Measurements from ENCODE around the gene CLUH. TPM values are rescaled to one million over a fixed set of nuclear protein-coding genes. Genes with fewer than 3 reads are reported as not detected.

Gene CLUH
- total RNA-seq, 1 experiment from 2014 or later, result 80.4 TPM

DNA sequence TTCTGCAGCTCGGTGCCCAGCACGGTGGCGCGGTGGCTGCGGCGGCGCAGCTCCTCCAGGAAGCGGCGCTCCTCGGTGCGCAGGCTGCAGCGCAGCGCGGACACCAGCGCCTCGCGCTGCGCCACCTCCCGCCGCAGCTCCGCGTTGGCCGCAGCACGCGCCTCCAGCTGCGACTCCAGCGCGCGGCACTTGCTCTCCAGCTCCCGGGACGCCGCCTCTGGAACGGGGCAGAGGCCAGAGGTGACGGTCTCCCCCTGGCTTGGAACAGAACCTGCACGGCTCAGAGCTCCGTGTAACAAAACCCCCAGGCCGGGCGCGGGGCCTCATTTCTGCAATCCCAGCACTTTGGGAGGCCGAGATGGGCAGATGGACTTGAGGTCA lies 13.2 kb upstream of the CLUH start:
- CTCF ChIA-PET, result interaction anchor here (0.7 kb wide), 1 partner anchor 66 kb away, joined by 3 read pairs; no protein-coding TSS in a partner anchor
- TF ChIP-seq, protein P1, sequence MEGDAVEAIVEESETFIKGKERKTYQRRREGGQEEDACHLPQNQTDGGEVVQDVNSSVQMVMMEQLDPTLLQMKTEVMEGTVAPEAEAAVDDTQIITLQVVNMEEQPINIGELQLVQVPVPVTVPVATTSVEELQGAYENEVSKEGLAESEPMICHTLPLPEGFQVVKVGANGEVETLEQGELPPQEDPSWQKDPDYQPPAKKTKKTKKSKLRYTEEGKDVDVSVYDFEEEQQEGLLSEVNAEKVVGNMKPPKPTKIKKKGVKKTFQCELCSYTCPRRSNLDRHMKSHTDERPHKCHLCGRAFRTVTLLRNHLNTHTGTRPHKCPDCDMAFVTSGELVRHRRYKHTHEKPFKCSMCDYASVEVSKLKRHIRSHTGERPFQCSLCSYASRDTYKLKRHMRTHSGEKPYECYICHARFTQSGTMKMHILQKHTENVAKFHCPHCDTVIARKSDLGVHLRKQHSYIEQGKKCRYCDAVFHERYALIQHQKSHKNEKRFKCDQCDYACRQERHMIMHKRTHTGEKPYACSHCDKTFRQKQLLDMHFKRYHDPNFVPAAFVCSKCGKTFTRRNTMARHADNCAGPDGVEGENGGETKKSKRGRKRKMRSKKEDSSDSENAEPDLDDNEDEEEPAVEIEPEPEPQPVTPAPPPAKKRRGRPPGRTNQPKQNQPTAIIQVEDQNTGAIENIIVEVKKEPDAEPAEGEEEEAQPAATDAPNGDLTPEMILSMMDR (IDR thresholded peaks at IDR 0.05; ENCODE audit: unreplicated experiment), result no peak
- intact Hi-C loops (cut with micrococcal nuclease), result no loop called here
- DNase-seq (ENCODE audit: unreplicated experiment), result no peak
- POLR2A ChIA-PET, result no interaction called here
- no peak overlapping the region for H3K4me3 Mint-ChIP-seq (ENCODE audit: unreplicated experiment)
- H3K4me1 Mint-ChIP-seq (ENCODE audit: insufficient read depth, unreplicated experiment), result no peaks in the 10 kb centered on the region
- no peaks in the 10 kb centered on the region for H3K9me3 Mint-ChIP-seq (ENCODE audit: unreplicated experiment)
- BruUV-seq (replicated peaks), result no TSS peak
- H3K36me3 Mint-ChIP-seq (ENCODE audit: insufficient read depth, unreplicated experiment), result no peaks in the 10 kb centered on the region
- H3K27ac Mint-ChIP-seq (ENCODE audit: low read depth, unreplicated experiment), result no peak overlapping the region
- peaks cover 24% of the 10 kb centered on the region for H3K27me3 Mint-ChIP-seq (ENCODE audit: insufficient read depth, unreplicated experiment)

DNA sequence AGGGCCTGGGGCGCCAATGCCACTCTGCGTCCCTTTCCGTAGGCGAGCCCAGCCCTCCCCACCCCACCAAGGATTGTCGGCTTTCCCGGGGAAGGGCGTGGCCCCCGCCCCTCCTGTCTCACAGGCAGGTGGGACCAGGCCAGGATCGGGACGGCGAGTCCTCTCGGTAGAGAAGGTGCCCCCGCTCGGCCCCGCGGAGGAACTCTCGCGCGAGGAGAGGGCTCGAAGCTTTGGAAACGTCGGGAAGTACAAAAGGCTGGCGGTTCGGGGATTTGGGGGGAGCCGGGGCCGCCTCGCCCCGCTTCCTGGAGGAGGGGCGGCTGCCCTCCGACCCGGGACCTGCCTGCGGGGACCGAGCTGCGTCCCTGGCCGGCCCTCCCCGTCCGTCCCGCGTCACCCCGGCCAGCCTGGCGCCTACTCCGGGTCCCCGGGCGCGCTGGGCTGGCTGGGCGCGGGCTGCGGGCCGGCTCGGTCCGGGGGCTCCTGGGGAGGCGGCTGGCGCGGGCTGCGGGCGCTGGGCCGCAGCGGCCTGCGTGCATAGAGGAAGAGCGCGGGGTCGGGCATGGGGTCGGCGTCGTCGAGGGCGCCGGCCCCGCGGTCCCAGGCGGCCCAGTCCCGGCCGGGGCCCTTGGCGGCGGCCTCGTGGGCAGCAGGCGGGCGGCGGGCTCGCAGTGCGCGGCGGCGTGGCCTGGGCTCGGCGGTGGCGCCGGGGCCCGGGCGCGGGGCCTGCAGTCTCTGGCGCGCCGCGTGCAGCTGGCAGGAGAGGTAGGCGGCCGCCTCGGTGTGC lies 12.6 kb upstream of the CLUH start:
- no peak for DNase-seq (ENCODE audit: unreplicated experiment)
- no peaks in the 10 kb centered on the region for H3K9me3 Mint-ChIP-seq (ENCODE audit: unreplicated experiment)
- POLR2A ChIA-PET, result no interaction called here
- CTCF ChIA-PET, result no interaction called here
- no peak overlapping the region for H3K4me3 Mint-ChIP-seq (ENCODE audit: unreplicated experiment)
- no peaks in the 10 kb centered on the region for H3K4me1 Mint-ChIP-seq (ENCODE audit: insufficient read depth, unreplicated experiment)
- TF ChIP-seq, protein P1 (IDR thresholded peaks at IDR 0.05; ENCODE audit: unreplicated experiment), result no peak
- no peak overlapping the region for H3K27ac Mint-ChIP-seq (ENCODE audit: low read depth, unreplicated experiment)
- H3K27me3 Mint-ChIP-seq (ENCODE audit: insufficient read depth, unreplicated experiment), result peaks cover 24% of the 10 kb centered on the region
- no TSS peak for BruUV-seq (replicated peaks)
- H3K36me3 Mint-ChIP-seq (ENCODE audit: insufficient read depth, unreplicated experiment), result no peaks in the 10 kb centered on the region
- intact Hi-C loops (cut with micrococcal nuclease), result no loop called here

DNA sequence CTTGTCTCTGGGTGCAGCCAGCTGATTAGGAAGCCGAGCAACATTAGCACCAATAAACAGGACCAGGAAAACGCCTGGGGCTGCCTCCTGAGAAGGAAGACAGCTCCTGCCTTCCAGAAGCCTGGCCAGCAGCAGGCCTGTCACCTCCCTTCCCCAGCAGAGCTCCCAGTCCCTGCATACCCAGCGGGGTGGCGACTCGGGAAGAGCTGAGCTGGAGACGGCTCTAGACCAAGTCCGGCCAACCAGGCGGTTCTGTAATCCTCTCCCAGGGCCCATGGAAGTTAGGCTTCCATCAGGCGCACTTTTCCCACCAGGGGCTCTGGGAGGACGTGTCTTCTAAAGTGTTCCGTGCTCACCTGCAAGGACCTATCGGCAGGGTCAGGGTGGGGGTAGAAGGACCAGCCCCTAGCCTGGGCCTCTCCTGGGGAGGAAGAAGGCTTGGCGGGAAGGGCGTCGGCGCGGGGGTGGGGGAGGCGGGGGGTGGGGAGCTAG lies 12.0 kb upstream of the CLUH start:
- H3K27ac Mint-ChIP-seq (ENCODE audit: low read depth, unreplicated experiment), result no peak overlapping the region
- CTCF ChIA-PET, result no interaction called here
- intact Hi-C loops (cut with micrococcal nuclease), result no loop called here
- no peaks in the 10 kb centered on the region for H3K4me1 Mint-ChIP-seq (ENCODE audit: insufficient read depth, unreplicated experiment)
- no TSS peak for BruUV-seq (replicated peaks)
- POLR2A ChIA-PET, result no interaction called here
- no peaks in the 10 kb centered on the region for H3K36me3 Mint-ChIP-seq (ENCODE audit: insufficient read depth, unreplicated experiment)
- DNase-seq (ENCODE audit: unreplicated experiment), result no peak
- H3K27me3 Mint-ChIP-seq (ENCODE audit: insufficient read depth, unreplicated experiment), result peaks cover 24% of the 10 kb centered on the region
- TF ChIP-seq, protein P1 (IDR thresholded peaks at IDR 0.05; ENCODE audit: unreplicated experiment), result no peak
- no peaks in the 10 kb centered on the region for H3K9me3 Mint-ChIP-seq (ENCODE audit: unreplicated experiment)
- H3K4me3 Mint-ChIP-seq (ENCODE audit: unreplicated experiment), result no peak overlapping the region

DNA sequence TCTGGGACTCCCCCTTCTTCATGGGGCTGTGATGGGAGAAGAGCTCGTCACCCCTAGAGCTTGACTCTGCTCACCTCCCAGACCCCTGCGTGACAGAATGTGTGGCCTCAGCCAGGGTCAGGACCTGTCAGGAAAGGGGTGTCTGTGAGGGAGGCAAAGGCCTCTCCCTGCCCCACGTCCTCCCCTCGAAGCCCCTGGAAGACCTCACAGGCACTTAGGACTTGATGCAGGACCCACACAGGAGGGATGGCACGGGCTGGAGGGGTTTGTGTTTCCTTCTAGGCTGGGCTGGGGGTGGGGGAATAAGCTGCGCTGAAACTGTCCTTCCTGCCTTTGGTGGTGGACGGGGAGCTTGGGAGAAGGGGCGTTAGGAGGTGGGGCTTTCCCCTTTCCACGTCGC lies 11.0 kb upstream of the CLUH start:
- H3K27me3 Mint-ChIP-seq (ENCODE audit: insufficient read depth, unreplicated experiment), result peaks cover 23% of the 10 kb centered on the region
- no peak overlapping the region for H3K27ac Mint-ChIP-seq (ENCODE audit: low read depth, unreplicated experiment)
- H3K9me3 Mint-ChIP-seq (ENCODE audit: unreplicated experiment), result no peaks in the 10 kb centered on the region
- DNase-seq (ENCODE audit: unreplicated experiment), result no peak
- intact Hi-C loops (cut with micrococcal nuclease), result no loop called here
- TF ChIP-seq, protein P1 (IDR thresholded peaks at IDR 0.05; ENCODE audit: unreplicated experiment), result no peak
- no TSS peak for BruUV-seq (replicated peaks)
- ChIA-PET CTCF (interaction anchor here (0.5 kb wide), 1 partner anchor 369 kb away, joined by 3 read pairs; no protein-coding TSS in a partner anchor), POLR2A (no interaction called here)
- no peak overlapping the region for H3K4me3 Mint-ChIP-seq (ENCODE audit: unreplicated experiment)
- no peaks in the 10 kb centered on the region for H3K36me3 Mint-ChIP-seq (ENCODE audit: insufficient read depth, unreplicated experiment)
- peaks cover 5% of the 10 kb centered on the region for H3K4me1 Mint-ChIP-seq (ENCODE audit: insufficient read depth, unreplicated experiment)
